ENCODE data around the gene KCNC1.

DNA sequence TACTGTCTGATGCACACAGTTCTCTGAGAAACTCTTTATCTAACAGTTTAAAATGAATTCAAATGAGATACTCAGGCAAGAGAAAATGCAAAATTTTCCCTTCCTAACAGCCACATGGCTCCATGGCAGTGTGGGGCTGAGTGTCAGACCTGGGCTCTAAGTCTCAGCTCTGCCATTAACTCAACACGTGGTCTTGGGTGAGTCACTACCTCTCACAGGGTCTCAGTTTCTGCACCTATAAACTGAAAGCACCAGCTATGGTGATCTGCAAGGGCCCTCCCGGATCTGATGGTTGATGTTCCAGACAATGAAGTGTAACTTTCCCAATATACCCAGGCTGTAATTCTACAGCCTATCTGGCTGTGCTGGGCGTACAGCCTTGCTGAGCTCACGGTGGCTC lies 70.5 kb downstream of the KCNC1 start:
- TF ChIP-seq CTCF (conservative IDR thresholded peaks at IDR 0.05 in 1 of 2, IDR thresholded peaks at IDR 0.05 in 1 of 2; ENCODE audit: extremely low read depth in 1 of 2, insufficient read depth in 1 of 2, low read depth in 1 of 2, low read length in 2 of 2) (no peak), EZH2 (IDR thresholded peaks at IDR 0.05; ENCODE audit: borderline replicate concordance, low read length) (no peak)
